GM12878 (cell line): Measurements from ENCODE around the gene PDE3B. TPM values are rescaled to one million over a fixed set of nuclear protein-coding genes. Genes with fewer than 3 reads are reported as not detected.

Source experiments
- ATAC-seq: fragments of 200-7000 bp; cut with Tn5 transposase; 3 replicates; pipeline ENCODE4 v1.9.1; 2020; ENCODE audit warnings: mild to moderate bottlenecking, moderate library complexity
- BruUV-seq: library from RNA; stranded (reverse); fragments of 400-500 nt; replicated peaks from 2 replicates; lab custom pipeline; 2021; lab: Mats Ljungman, UMichigan
- CTCF ChIA-PET: fragments of 300-600 bp; sonication (Branson Sonifier 250); formaldehyde crosslinking; extraction: SDS; loops from one replicate; lab custom pipeline; 2021; ENCODE audit warnings: inconsistent platforms; lab: Yijun Ruan, JAX
- POLR2A ChIA-PET: fragments of 350-600 bp; formaldehyde crosslinking; extraction: SDS; loops from one replicate; lab custom pipeline; 2021; ENCODE audit warnings: inconsistent platforms; lab: Charles Lee
- RAD21 ChIA-PET: fragments of 300-600 bp; sonication (Branson Sonifier 250); formaldehyde crosslinking; loops from one replicate; lab custom pipeline; 2023; ENCODE audit warnings: antibody characterized with exemption; ENCODE audit not compliant: unreplicated experiment; lab: Charles Lee
- SMC1A ChIA-PET: fragments of 300-600 bp; sonication (Branson Sonifier 250); formaldehyde crosslinking; loops from one replicate; lab custom pipeline; 2023; ENCODE audit not compliant: unreplicated experiment, uncharacterized antibody; lab: Charles Lee
- DNase-seq: peaks from one replicate; pipeline ENCODE4 v3.0.0-alpha.2; 2011; ENCODE audit warnings: low read depth, low spot score
- FAIRE-seq: peaks from 3 replicates; lab custom pipeline; 2011; peaks lifted over from hg19 to GRCh38; lab: Jason Lieb, UNC
- H2AFZ ChIP-seq: 2 replicates; pipeline ENCODE4 v1.6.0; 2011; ENCODE audit warnings: low read depth, low read length, control low read depth; ENCODE audit not compliant: control insufficient read depth
- H3K27ac ChIP-seq: 2 replicates; pipeline ENCODE4 v1.5.1; 2011; ENCODE audit warnings: control low read depth; ENCODE audit not compliant: control insufficient read depth, insufficient read depth
- H3K27me3 ChIP-seq, 2 experiments: replicated peaks in 1 of 2; 2 replicates each; pipeline versions ENCODE4 v1.6.0 to v1.6.1; 2011; ENCODE audit warnings: low read length in 1 of 2; ENCODE audit not compliant: control insufficient read depth in 2 of 2, insufficient read depth in 2 of 2
- H3K36me3 ChIP-seq, 2 experiments: 2 replicates each; pipeline ENCODE4 v1.5.1; 2011; ENCODE audit warnings: low read length in 1 of 2; ENCODE audit not compliant: control insufficient read depth in 2 of 2, insufficient read depth in 2 of 2
- H3K4me1 ChIP-seq: 2 replicates; pipeline ENCODE4 v1.6.1; 2011; ENCODE audit warnings: mild to moderate bottlenecking, low read length, moderate library complexity, mixed read lengths; ENCODE audit not compliant: control insufficient read depth, insufficient read depth
- H3K4me2 ChIP-seq: 2 replicates; pipeline ENCODE4 v1.6.0; 2011; ENCODE audit warnings: control low read depth; ENCODE audit not compliant: control insufficient read depth, insufficient read depth
- H3K4me3 ChIP-seq: fragments of 200-600 bp; sonication (generic); 2 replicates; pipeline ENCODE4 v1.5.1; 2016
- H3K79me2 ChIP-seq: 2 replicates; pipeline ENCODE4 v1.6.0; 2011; ENCODE audit warnings: low read length; ENCODE audit not compliant: control insufficient read depth, insufficient read depth
- H3K9ac ChIP-seq: 2 replicates; pipeline ENCODE4 v1.8.0; 2011; ENCODE audit warnings: low read length, control low read depth, mixed read lengths; ENCODE audit not compliant: control insufficient read depth, insufficient read depth
- H3K9me3 ChIP-seq: replicated peaks from 3 replicates; pipeline ENCODE4 v1.5.1; 2011; ENCODE audit warnings: mild to moderate bottlenecking, low read length; ENCODE audit not compliant: control insufficient read depth, insufficient read depth
- H4K20me1 ChIP-seq: 2 replicates; pipeline ENCODE4 v1.6.0; 2011; ENCODE audit not compliant: control insufficient read depth, insufficient read depth
- CBX3 ChIP-seq: fragments of 200-600 bp; sonication (generic); IDR thresholded peaks from 2 replicates; pipeline ENCODE4 v1.6.1; 2016; ENCODE audit warnings: low read depth, borderline replicate concordance
- ESRRA ChIP-seq: IDR thresholded peaks from 2 replicates; pipeline ENCODE4 v1.6.1; 2012; ENCODE audit warnings: mild to moderate bottlenecking, low read length, improper control_type of control experiment
- GABPA ChIP-seq: IDR thresholded peaks from 2 replicates; pipeline ENCODE4 v1.6.1; 2014; ENCODE audit warnings: antibody characterized with exemption, low read depth, mild to moderate bottlenecking, inconsistent platforms
- MEF2A ChIP-seq: IDR thresholded peaks from 2 replicates; pipeline ENCODE4 v1.6.1; 2011; ENCODE audit warnings: low read depth, mild to moderate bottlenecking, low read length, moderate library complexity; ENCODE audit not compliant: insufficient read depth
- MTA2 ChIP-seq: fragments of 450-650 bp; IDR thresholded peaks from 2 replicates; pipeline ENCODE4 v1.6.1; 2016; ENCODE audit warnings: low read depth, mild to moderate bottlenecking, moderate library complexity
- NFIC ChIP-seq: IDR thresholded peaks from 2 replicates; pipeline ENCODE4 v1.6.1; 2012; ENCODE audit warnings: low read depth, mild to moderate bottlenecking, inconsistent platforms, low read length, moderate library complexity
- SRF ChIP-seq, 2 experiments: IDR thresholded peaks; 2 replicates each; pipeline ENCODE4 v1.6.1; 2011; ENCODE audit warnings: low read depth in 2 of 2, low read length in 2 of 2, mild to moderate bottlenecking in 1 of 2, moderate library complexity in 1 of 2
- YBX1 ChIP-seq: fragments of 450-650 bp; IDR thresholded peaks from 2 replicates; pipeline ENCODE4 v1.6.1; 2016; ENCODE audit warnings: antibody characterized with exemption
- WGBS: methylation state at CpG from one replicate; pipeline ENCODE4 v1.1.6; 2016; ENCODE audit warnings: low lambda C conversion rate; ENCODE audit not compliant: insufficient replicate concordance, insufficient coverage; ENCODE audit errors: missing lambda C conversion rate; 5-methylcytosine and 5-hydroxymethylcytosine counted together
- in situ Hi-C: fragments of 300-500 bp; cut with MboI; formaldehyde crosslinking; loops from 9 replicates; pipeline ENCODE4 v1.14.3; 2018; ENCODE audit warnings: mixed read lengths
- intact Hi-C: fragments of 100-400 bp; cut with micrococcal nuclease; formaldehyde crosslinking; loops from one replicate; pipeline ENCODE4 v1.14.2; 2022; ENCODE audit not compliant: unreplicated experiment
- polyA plus RNA-seq, 11 experiments: library from polyadenylated mRNA; depleted of rRNA in 4 of 11; unstranded in 6 of 11; stranded (reverse) in 5 of 11; fragments of >200 nt; fragmentation: Nextera tagmentation in 4 of 11; fragmentation: Illumina TruSeq in 1 of 11; extraction: Ambion mirVana in 4 of 11; extraction: Trizol in 1 of 11; gene quantifications; 1 replicate in 1 of 11; 2 replicates in 10 of 11; pipeline versions ENCODE4 v1.2.1 to v1.2.3, GENCODE V29; 2011 to 2016; ENCODE audit warnings: inconsistent platforms in 2 of 11, missing spikeins in 2 of 11, low read depth in 1 of 11
- total RNA-seq, 4 experiments: library from RNA; depleted of rRNA in 3 of 4; stranded (reverse); fragments of >200 nt in 3 of 4; fragmentation: Illumina TruSeq in 1 of 4; extraction: Trizol in 1 of 4; gene quantifications; 2 replicates each; pipeline versions ENCODE4 v1.2.1 to v1.2.3, GENCODE V29; 2013 to 2021
- TF ChIP-seq, protein P1 (sequence below): IDR thresholded peaks from 2 replicates; pipeline ENCODE4 v1.6.1; 2011; ENCODE audit warnings: low read depth, low read length, improper control_type of control experiment, borderline replicate concordance
- TF ChIP-seq, protein P2 (sequence below): fragments of 450-650 bp; IDR thresholded peaks from 2 replicates; pipeline ENCODE4 v1.6.1; 2017; ENCODE audit warnings: borderline replicate concordance

Gene PDE3B
- total and polyA plus RNA-seq, 10 of the 15 experiments (the other 5 are each of a cell fraction or from before 2014, with no cell fraction given), result 0.04 to 3.1 (median 1.9) TPM

- no peaks in the 10 kb centered on the region for H3K9me3 ChIP-seq
- no peak overlapping the region for H2AFZ ChIP-seq
- no peaks in the 10 kb centered on the region for H3K79me2 ChIP-seq
- ChIA-PET POLR2A (no interaction called here), SMC1A (interaction anchor here (0.6 kb wide), 1 partner anchor 42 kb away, joined by 3 read pairs; no protein-coding TSS in a partner anchor), RAD21 (no interaction called here), CTCF (interaction anchor here (1.8 kb wide), 1 partner anchor 8 kb away, joined by 13 read pairs; no protein-coding TSS in a partner anchor)
- H3K36me3 ChIP-seq, result no peaks in the 10 kb centered on the region
- BruUV-seq, result no TSS peak
- H3K4me3 ChIP-seq, result no peak overlapping the region
- no peaks in the 10 kb centered on the region for H4K20me1 ChIP-seq
- WGBS, result 66% methylated on average over 2 of the region's 2 CpGs
- H3K27me3 ChIP-seq, result no peaks in the 10 kb centered on the region
- in situ Hi-C loops (no loop called here), intact Hi-C loops (no loop called here)
- H3K4me1 ChIP-seq, result no peaks in the 10 kb centered on the region
- no peak overlapping the region for H3K27ac ChIP-seq
- no peak overlapping the region for H3K9ac ChIP-seq
- no peak for DNase-seq
- no peak for ATAC-seq
- TF ChIP-seq SRF (IDR thresholded peaks at IDR 0.05; ENCODE audit: low read depth in 2 of 2, low read length in 2 of 2), result no peak
- TF ChIP-seq YBX1, result no peak
- TF ChIP-seq MTA2, result no peak
- TF ChIP-seq, protein P1, sequence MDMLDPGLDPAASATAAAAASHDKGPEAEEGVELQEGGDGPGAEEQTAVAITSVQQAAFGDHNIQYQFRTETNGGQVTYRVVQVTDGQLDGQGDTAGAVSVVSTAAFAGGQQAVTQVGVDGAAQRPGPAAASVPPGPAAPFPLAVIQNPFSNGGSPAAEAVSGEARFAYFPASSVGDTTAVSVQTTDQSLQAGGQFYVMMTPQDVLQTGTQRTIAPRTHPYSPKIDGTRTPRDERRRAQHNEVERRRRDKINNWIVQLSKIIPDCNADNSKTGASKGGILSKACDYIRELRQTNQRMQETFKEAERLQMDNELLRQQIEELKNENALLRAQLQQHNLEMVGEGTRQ, result no peak
- no peak for TF ChIP-seq MEF2A
- no peak for TF ChIP-seq NFIC
- TF ChIP-seq ESRRA, result no peak
- TF ChIP-seq, protein P2, sequence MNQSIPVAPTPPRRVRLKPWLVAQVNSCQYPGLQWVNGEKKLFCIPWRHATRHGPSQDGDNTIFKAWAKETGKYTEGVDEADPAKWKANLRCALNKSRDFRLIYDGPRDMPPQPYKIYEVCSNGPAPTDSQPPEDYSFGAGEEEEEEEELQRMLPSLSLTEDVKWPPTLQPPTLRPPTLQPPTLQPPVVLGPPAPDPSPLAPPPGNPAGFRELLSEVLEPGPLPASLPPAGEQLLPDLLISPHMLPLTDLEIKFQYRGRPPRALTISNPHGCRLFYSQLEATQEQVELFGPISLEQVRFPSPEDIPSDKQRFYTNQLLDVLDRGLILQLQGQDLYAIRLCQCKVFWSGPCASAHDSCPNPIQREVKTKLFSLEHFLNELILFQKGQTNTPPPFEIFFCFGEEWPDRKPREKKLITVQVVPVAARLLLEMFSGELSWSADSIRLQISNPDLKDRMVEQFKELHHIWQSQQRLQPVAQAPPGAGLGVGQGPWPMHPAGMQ, result no peak
- no peak for TF ChIP-seq CBX3
- TF ChIP-seq GABPA, result no peak
- H3K4me2 ChIP-seq, result no peak overlapping the region
- peak; percentile 31 for FAIRE-seq
Observed at GRCh38 chr11:14898906-14899305, 255.3 kb downstream of the PDE3B start.
